ENCODE results near the gene MYL3.

DNA sequence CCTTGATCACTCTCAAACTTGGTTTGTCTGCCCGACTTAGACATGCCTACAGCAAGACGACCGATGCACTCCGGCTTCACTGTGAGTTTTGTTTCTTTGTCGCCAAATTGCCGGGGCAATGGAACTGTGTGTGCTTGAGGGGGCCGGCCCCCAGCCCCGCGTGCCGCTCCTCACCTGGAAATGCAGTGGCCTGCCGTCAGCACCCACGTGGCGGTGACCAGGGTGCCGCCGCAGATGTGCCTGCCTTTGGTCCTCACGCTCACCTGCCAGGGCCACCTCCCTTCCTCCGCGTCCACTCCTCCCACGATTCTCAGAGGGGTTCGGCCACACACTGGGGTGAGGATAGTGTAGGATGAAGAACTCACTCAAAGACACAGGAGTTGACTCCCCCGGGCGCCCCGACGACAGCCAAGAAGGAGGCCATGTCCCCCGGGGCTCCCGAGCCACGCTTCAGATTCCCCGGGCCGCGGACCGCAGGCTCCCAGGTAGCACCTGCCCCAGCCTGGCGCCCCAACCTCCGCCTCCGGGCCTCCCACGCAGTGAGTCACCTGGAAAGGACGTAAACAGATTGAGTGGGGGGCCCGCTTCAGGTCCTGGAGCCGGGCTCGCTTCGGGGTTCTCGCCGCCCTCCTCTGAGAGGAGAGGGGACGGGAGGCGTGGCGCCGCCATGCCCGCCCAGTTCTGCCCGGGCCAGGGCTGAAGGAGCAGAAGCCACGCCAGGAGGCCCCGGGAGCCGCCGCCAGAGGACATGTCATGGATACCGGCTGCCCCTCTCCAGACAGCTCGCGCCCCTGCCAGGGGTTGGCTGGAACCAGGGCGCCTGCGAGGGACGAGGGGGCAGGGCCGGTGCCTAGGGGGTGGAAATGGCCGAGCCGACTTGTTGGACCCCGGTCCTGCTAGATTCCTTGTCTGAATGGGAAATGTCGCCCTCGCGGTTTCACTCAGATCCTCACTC, 29.6 kb downstream of the MYL3 start:
- TF ChIP-seq, protein P1, sequence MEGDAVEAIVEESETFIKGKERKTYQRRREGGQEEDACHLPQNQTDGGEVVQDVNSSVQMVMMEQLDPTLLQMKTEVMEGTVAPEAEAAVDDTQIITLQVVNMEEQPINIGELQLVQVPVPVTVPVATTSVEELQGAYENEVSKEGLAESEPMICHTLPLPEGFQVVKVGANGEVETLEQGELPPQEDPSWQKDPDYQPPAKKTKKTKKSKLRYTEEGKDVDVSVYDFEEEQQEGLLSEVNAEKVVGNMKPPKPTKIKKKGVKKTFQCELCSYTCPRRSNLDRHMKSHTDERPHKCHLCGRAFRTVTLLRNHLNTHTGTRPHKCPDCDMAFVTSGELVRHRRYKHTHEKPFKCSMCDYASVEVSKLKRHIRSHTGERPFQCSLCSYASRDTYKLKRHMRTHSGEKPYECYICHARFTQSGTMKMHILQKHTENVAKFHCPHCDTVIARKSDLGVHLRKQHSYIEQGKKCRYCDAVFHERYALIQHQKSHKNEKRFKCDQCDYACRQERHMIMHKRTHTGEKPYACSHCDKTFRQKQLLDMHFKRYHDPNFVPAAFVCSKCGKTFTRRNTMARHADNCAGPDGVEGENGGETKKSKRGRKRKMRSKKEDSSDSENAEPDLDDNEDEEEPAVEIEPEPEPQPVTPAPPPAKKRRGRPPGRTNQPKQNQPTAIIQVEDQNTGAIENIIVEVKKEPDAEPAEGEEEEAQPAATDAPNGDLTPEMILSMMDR (IDR thresholded peaks at IDR 0.05) = no peak
- no peak for TF ChIP-seq POLR2AphosphoS5 (IDR thresholded peaks at IDR 0.05)
- no peak for TF ChIP-seq POLR2A (IDR thresholded peaks at IDR 0.05)

Measured in breast epithelium (tissue), 3 donors.